ENCODE measurements around the gene FBXW5.

- no peak for TF ChIP-seq CTCF (conservative IDR thresholded peaks at IDR 0.05; ENCODE audit: low read length)
- TF ChIP-seq EZH2phosphoT487 (IDR thresholded peaks at IDR 0.05; ENCODE audit: borderline replicate concordance, low read depth, low read length) = no peak
Observed at GRCh38 chr9:136968333-136969127, 24.0 kb upstream of the FBXW5 start.
